ENCODE measurements around the gene PRKAB1.

DNA sequence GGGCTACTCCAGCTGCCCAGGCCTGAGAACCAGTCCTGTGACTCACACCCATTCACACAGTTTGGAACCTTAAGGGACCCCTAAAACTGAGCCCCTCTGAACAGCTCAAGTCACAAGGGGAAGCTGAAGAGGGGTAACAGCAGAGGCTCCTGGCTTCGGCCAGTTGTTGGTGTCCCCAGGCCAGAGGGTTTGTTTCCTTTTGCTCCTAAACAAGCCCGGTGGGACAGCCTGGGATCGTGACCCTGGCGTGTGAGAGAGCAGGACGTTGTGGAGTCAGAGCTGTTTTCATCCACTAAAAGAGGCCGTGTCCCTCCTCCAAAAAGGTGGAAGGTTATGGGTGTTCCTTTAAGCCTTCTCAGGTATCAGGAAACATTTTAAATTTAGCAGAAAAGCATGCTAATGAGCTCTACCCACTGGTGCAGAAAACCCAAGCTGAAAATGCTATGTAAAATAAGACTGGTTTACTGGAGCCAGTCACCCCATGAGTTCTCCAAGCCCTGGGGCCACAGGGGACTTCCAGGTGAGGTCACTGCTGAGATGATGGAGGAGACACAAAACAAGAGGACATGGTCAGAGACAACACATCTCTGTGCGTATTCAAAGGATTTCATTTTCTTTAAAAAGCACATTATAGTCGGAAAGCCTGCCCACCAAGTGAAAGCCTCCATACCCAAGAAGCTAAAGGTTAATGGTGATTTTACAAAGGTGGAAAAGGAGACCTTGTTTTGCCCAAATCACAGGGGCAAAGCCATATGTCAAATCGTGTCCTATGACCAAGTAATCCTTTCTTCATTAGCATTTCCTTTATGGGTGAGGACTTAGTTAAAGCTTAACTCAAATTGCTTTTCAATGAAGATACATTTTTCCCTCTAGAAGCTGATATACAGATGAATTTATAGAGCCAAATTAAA lies 14.1 kb downstream of the PRKAB1 start:
- TF ChIP-seq, protein P1, sequence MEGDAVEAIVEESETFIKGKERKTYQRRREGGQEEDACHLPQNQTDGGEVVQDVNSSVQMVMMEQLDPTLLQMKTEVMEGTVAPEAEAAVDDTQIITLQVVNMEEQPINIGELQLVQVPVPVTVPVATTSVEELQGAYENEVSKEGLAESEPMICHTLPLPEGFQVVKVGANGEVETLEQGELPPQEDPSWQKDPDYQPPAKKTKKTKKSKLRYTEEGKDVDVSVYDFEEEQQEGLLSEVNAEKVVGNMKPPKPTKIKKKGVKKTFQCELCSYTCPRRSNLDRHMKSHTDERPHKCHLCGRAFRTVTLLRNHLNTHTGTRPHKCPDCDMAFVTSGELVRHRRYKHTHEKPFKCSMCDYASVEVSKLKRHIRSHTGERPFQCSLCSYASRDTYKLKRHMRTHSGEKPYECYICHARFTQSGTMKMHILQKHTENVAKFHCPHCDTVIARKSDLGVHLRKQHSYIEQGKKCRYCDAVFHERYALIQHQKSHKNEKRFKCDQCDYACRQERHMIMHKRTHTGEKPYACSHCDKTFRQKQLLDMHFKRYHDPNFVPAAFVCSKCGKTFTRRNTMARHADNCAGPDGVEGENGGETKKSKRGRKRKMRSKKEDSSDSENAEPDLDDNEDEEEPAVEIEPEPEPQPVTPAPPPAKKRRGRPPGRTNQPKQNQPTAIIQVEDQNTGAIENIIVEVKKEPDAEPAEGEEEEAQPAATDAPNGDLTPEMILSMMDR (IDR thresholded peaks at IDR 0.05; ENCODE audit: insufficient read depth, low read depth, low read length), result no peak
- no peak for TF ChIP-seq EZH2 (IDR thresholded peaks at IDR 0.05; ENCODE audit: insufficient read depth, low read length)
